ENCODE measurements around the gene PLA2G4B. TPM values are rescaled to one million over a fixed set of nuclear protein-coding genes. Genes with fewer than 3 reads are reported as not detected.
"Not testable (repeated sequence)": the region's sequence is repeated elsewhere in the genome, so short reads cannot be mapped to it uniquely, and the experiment has no call there.

The PLA2G4B gene
- total and polyA plus RNA-seq, 2 of the 8 experiments (the other 6 are each of a cell fraction or from before 2014, with no cell fraction given): 4.2 to 9.2 TPM

DNA sequence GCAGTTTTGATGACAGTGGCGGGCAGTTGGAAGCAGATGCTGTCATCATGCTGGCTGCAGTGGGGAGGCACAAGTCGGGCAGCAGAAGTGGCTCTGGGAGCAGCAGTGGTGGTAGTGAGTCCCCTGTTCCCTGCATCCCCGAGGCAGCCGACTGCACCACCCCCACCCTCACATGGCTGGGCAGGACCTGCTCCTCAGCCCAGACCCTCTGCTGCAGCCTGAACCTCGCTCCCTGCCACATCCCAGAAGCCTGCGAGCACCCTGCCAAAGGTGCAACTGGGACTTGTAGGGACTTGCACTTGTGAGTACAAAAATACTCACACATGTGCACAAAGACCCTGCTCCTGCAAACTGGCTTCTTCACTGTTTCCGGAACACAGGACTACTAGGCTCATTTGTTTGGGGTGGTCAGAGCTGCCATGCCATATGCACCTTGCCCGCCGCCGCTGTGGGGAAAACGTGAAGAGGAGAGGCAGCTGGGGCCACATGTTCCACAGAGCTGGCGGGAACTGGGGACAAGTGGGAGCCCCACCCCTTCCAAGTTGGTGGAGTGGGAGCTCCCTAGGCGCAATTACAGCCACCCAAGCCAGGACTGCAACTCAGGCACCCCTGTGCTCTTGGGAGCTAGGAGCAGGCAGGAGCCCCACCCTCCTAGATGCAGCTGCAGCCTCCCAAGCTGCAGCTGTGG lies 8.5 kb upstream of the PLA2G4B start (continued):
- no peak for TF ChIP-seq SIRT6 (IDR thresholded peaks at IDR 0.05; ENCODE audit: low read length)
- no peak for TF ChIP-seq CTBP2 (IDR thresholded peaks at IDR 0.05; ENCODE audit: borderline replicate concordance, insufficient read depth, insufficient read length, low read length)
- no peak for TF ChIP-seq BRCA1 (IDR thresholded peaks at IDR 0.05; ENCODE audit: low read depth, low read length)
- no peak for TF ChIP-seq JUN (IDR thresholded peaks at IDR 0.05; ENCODE audit: low read depth, low read length)
- TF ChIP-seq CREB1 (IDR thresholded peaks at IDR 0.05): no peak
- TF ChIP-seq BCL11A (IDR thresholded peaks at IDR 0.05; ENCODE audit: low read depth in 2 of 2, low read length in 2 of 2): no peak
- no peak for TF ChIP-seq YY1 (IDR thresholded peaks at IDR 0.05; ENCODE audit: low read depth, low read length)
- TF ChIP-seq SP4 (IDR thresholded peaks at IDR 0.05; ENCODE audit: low read length): no peak
- TF ChIP-seq SIN3A (conservative IDR thresholded peaks at IDR 0.05 in 1 of 2, IDR thresholded peaks at IDR 0.05 in 1 of 2; ENCODE audit: low read depth in 1 of 2, low read length in 2 of 2): no peak
- no peak for TF ChIP-seq NANOG (IDR thresholded peaks at IDR 0.05; ENCODE audit: insufficient read depth, low read depth, low read length, poor library complexity, severe bottlenecking)

DNA sequence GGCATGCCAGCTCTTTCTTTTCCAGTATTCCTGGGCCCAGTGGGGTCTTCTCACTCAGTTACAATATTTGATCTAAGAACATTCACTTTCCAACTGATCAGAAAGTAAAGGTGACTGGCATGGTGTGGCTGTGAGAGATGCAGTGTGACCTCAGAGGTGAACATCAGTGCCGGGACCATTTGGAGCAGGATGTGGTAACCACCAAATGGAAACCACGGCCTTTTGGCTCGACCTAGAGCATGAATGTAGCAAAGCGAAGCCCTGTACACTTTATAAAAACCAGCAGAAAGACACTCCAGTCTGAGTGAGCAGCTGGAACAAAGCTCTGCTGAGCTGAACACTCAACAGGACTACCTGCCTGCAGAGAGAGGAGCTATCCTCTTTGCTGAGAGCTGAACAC lies 7.4 kb upstream of the PLA2G4B start:
- H2BK12ac ChIP-seq (ENCODE audit: low read depth, low read length); H2BK15ac ChIP-seq (ENCODE audit: low read length); H4K91ac ChIP-seq (replicated peaks; ENCODE audit: insufficient read length, low read length); H3K23ac ChIP-seq (ENCODE audit: insufficient read length); H2AK5ac ChIP-seq (ENCODE audit: low read depth, low read length); H2AFZ ChIP-seq (ENCODE audit: low read length); H3K4me3 ChIP-seq (ENCODE audit: extremely low read depth in 1 of 4, insufficient read depth in 2 of 4, low read depth in 3 of 4, low read length in 4 of 4); H3K14ac ChIP-seq (ENCODE audit: insufficient read length); H3K9me3 ChIP-seq (ENCODE audit: insufficient read depth in 2 of 2, low read depth in 1 of 2, low read length in 1 of 2); H3K36me3 ChIP-seq (ENCODE audit: control insufficient read depth in 2 of 4, insufficient read depth in 4 of 4, low read length in 3 of 4); H3K4ac ChIP-seq (replicated peaks; ENCODE audit: insufficient read length, low read depth, low read length); H4K5ac ChIP-seq (ENCODE audit: insufficient read length, low read depth, low read length); H3K4me2 ChIP-seq (ENCODE audit: insufficient read depth in 1 of 2, low read depth in 2 of 2, low read length in 2 of 2); H3K4me1 ChIP-seq (replicated peaks in 1 of 4; ENCODE audit: control insufficient read depth in 3 of 4, insufficient read depth in 4 of 4, low read length in 3 of 4); H4K8ac ChIP-seq (ENCODE audit: extremely low read depth, insufficient read depth, low read length); H3K9ac ChIP-seq (replicated peaks in 1 of 4; ENCODE audit: extremely low read depth in 1 of 4, low read depth in 3 of 4, low read length in 3 of 4); H3K18ac ChIP-seq (ENCODE audit: extremely low read depth, low read length); H2BK120ac ChIP-seq (replicated peaks; ENCODE audit: low read depth, low read length); DNase-seq (ENCODE audit: low read depth in 1 of 2, low spot score in 2 of 2); H3K27ac ChIP-seq (ENCODE audit: low read depth, low read length); H2BK5ac ChIP-seq (ENCODE audit: low read depth, low read length); H3K27me3 ChIP-seq (replicated peaks in 1 of 4; ENCODE audit: control insufficient read depth in 3 of 4, extremely low read depth in 1 of 4, insufficient read depth in 3 of 4, low read length in 3 of 4); FAIRE-seq; H3K56ac ChIP-seq (replicated peaks; ENCODE audit: insufficient read length, low read depth, low read length); H3K79me1 ChIP-seq (ENCODE audit: low read depth, low read length); H2BK20ac ChIP-seq (ENCODE audit: low read length); H3K79me2 ChIP-seq (ENCODE audit: control insufficient read depth in 1 of 2, insufficient read depth in 2 of 2, low read length in 2 of 2): not testable (repeated sequence)
- Histone ChIP-seq H4K20me1 (replicated peaks in 1 of 2; ENCODE audit: control insufficient read depth in 1 of 2, insufficient read depth in 2 of 2, low read length in 2 of 2) (peaks cover 1 to 15% of the 10 kb centered on the region in 2 experiments), H3K23me2 (ENCODE audit: low read depth, low read length) (peaks cover 10% of the 10 kb centered on the region; the same call in 1 of the 2 replicates)
- POLR2A ChIA-PET (ENCODE audit: partially characterized antibody): interaction anchor here (1.2 to 1.7 kb wide), 3 partner anchors 10 to 57 kb away, joined by 3 to 11 read pairs (median 5); partner anchors contain the start of gene MAPKBP1
- CTCF ChIA-PET (ENCODE audit: partially characterized antibody): interaction anchor here (0.5 to 3.8 kb wide), 10 partner anchors 10 to 235 kb away, joined by 3 to 30 read pairs (median 4); partner anchors contain the start of genes MAPKBP1 and MGA
- 88% methylated on average over 4 of the region's 4 CpGs; no CpG with 5 or more reads in 1 of the 2 experiments for WGBS, 2 experiments (ENCODE audit: extremely low coverage in 1 of 2, insufficient coverage in 1 of 2, insufficient read length in 1 of 2, insufficient replicate concordance in 2 of 2, low coverage in 1 of 2, low lambda C conversion rate in 2 of 2, missing lambda C conversion rate in 1 of 2)
